Measurements from ENCODE around the gene FITM1.
"Not testable (repeated sequence)": the region's sequence is repeated elsewhere in the genome, so short reads cannot be mapped to it uniquely, and the experiment has no call there.

The FITM1 gene

GRCh38 chr14:24098229-24098926, 32.1 kb upstream of the FITM1 start:
- no peak for DNase-seq

- no peak for DNase-seq
Measured at GRCh38 chr14:24098927-24099813, 31.3 kb upstream of the FITM1 start.

- DNase-seq = no peak
Measured at GRCh38 chr14:24100197-24100981, 30.1 kb upstream of the FITM1 start.

- no peak for DNase-seq
Measured at GRCh38 chr14:24100982-24101494, 29.4 kb upstream of the FITM1 start.

GRCh38 chr14:24102357-24103048, 28.0 kb upstream of the FITM1 start:
- DNase-seq = no peak

GRCh38 chr14:24103451-24103850, 27.0 kb upstream of the FITM1 start:
- no peak for DNase-seq

GRCh38 chr14:24105609-24106239, 24.7 kb upstream of the FITM1 start:
- DNase-seq = not testable (repeated sequence)

- no peak for DNase-seq
Measured at GRCh38 chr14:24106672-24107271, 23.7 kb upstream of the FITM1 start.

- no peak for DNase-seq
Measured at GRCh38 chr14:24108336-24108874, 22.1 kb upstream of the FITM1 start.

GRCh38 chr14:24110060-24110459, 20.4 kb upstream of the FITM1 start:
- DNase-seq = no peak

- DNase-seq = no peak
Measured at GRCh38 chr14:24110523-24110922, 19.9 kb upstream of the FITM1 start.

GRCh38 chr14:24113379-24113800, 17.1 kb upstream of the FITM1 start:
- DNase-seq = no peak

GRCh38 chr14:24113801-24114531, 16.5 kb upstream of the FITM1 start:
- DNase-seq = peak; percentile 74

- DNase-seq = peak; percentile 98
Measured at GRCh38 chr14:24114532-24115421, 15.7 kb upstream of the FITM1 start, which contains the start of the genes DCAF11 and NRL. Gene DCAF11 (plus strand): TSS chr14:24114777. CDS start chr14:24115595, 818 bp downstream. Gene NRL (minus strand): TSS chr14:24114949. CDS start chr14:24082848, 32,101 bp downstream.

GRCh38 chr14:24115422-24116127, 14.9 kb upstream of the FITM1 start:
- DNase-seq = no peak

- no peak for DNase-seq
Measured at GRCh38 chr14:24116128-24116814, 14.2 kb upstream of the FITM1 start.

GRCh38 chr14:24117179-24117578, 13.3 kb upstream of the FITM1 start:
- DNase-seq = no peak

- DNase-seq = no peak
Measured at GRCh38 chr14:24119691-24120090, 10.8 kb upstream of the FITM1 start.

Measured in activated gamma-delta T cell treated with Interleukin-2 at 50 U/mL for 16 hours (primary cell).